ENCODE results near the gene ADRM1. TPM values are rescaled to one million over a fixed set of nuclear protein-coding genes. Genes with fewer than 3 reads are reported as not detected.

ADRM1 gene
- total RNA-seq, 2 experiments from 2014 or later, result 154 TPM

GRCh38 chr20:62307226-62308101 lies 4.7 kb downstream of the ADRM1 start:
- ChIA-PET POLR2A (no interaction called here), CTCF (interaction anchor here (0.6 to 1.2 kb wide), 2 partner anchors 17 to 81 kb away, joined by 3 read pairs; no protein-coding TSS in a partner anchor)

DNA sequence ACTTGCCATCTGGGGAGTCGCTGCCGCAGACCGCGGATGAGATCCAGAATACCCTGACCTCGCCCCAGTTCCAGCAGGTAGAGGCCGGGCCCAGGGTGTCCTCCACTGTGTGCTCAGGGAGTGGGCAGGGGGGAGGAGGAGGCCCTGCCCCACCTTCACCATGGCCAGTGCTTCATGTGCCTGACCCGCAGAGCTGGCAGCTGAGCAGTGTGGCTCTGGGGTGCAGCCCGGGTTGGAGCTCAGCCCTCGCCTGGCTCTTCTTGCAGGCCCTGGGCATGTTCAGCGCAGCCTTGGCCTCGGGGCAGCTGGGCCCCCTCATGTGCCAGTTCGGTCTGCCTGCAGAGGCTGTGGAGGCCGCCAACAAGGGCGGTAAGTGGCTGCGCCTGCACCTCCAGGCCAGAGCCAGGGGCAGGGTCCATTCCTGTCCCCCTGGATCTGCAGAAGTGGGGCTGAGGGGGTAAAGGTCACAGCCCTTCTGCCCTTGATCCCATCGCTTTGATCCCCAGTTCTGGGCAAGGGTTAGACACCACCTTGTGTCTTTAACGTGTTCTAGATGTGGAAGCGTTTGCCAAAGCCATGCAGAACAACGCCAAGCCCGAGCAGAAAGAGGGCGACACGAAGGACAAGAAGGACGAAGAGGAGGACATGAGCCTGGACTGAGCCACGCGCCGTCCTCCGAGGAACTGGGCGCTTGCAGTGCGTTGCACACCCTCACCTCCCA lies 5.5 kb downstream of the ADRM1 start:
- ChIA-PET POLR2A (no interaction called here), CTCF (no interaction called here)

DNA sequence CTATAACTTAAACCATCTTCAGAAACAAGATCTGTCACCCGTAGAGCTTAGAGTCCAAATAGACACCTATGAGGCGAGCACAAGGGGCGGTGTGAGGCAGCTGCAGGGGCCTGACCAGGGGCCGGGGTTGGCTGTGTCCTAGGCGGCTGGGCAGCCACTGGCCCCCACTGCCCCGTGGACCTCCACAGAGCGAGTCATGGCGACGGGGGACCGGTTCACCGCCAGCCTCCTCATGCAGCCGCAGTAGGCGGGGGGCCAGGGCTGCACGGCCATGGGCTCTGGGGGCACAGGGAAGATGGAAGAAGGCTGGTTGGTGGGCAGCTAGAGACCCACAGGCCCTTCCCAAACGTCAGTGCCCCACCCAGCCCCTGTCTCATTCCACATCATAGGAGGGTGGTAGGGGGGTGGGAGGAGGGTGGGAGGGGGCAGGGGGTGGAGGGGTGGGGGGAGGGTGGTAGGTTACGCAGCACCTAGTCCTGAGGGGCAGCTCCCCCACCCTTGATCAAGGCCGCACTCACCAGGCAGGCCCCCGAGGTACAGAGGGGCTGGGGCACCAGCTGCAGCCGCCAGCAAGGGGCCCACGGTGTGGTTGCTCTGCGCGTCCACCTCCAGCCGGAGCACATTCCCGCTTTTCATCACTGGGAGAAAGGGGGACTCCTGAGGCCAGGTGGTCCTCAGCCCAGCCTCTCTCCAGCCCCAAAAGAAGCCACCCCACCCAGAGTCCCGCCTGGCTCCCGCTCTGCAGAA lies 6.6 kb downstream of the ADRM1 start:
- CTCF ChIA-PET, result no interaction called here

DNA sequence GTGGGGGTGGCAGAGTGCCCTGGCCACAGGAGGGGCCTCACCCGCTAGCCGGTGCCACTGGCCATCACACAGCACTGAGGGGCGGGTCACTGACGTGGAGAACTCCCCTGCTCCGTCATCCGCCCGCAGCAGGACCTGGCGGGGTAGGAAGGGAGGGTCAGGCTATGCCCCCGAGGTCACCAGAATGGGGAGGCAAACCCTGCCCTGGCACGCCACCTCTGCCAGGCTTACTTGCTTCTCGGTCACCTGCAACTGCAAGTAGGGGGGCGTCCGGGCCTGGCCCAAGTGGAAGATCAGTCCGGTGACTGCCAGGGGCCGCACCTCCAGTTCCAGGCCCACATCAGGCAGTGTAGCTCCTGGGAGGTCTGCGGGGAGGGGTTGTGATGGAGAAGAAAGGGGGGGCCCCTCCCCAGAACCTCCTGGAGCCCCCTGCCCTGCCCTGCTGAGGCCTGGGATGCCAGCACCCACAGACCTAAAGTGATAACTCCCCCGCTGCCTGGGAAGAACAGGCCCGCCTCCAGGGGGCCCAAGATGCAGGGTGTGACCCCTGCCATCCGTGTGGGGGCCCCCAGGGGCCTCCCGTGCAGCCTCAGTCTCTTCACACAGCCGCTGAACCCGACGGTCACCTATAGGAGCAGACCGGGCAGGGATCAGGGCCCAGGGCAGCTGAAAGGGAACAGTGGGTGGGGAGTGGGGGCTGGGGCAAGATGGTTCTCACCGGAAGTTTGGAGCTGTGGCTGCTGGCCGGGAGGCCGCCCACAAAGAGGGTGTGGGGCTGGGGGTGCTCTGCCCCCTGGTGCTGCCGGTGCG lies 7.4 kb downstream of the ADRM1 start:
- CTCF ChIA-PET, result no interaction called here
- POLR2A ChIA-PET, result no interaction called here

More for the DNA sequence above, 6.6 kb downstream of the ADRM1 start:
- POLR2A ChIA-PET, result no interaction called here

DNA sequence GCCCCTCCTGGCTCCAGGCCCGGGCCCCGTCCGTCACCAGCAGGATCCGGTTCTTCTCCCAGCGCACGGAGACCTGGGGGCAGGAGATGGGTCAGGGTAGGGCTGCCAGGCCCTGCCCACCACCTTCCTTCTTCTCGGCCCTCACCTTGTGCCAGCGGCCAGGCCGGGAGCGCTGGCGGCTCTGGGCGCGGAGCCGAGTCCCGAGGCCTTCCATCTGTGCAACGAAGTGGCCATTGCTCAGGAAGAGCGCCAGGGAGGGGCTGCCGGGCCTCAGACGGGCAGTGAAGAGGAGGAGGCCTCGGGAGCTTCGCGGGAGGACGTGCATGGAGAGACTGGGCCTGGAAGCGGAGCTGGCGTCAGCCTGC lies 7.9 kb downstream of the ADRM1 start:
- ChIA-PET POLR2A (no interaction called here), CTCF (no interaction called here)

DNA sequence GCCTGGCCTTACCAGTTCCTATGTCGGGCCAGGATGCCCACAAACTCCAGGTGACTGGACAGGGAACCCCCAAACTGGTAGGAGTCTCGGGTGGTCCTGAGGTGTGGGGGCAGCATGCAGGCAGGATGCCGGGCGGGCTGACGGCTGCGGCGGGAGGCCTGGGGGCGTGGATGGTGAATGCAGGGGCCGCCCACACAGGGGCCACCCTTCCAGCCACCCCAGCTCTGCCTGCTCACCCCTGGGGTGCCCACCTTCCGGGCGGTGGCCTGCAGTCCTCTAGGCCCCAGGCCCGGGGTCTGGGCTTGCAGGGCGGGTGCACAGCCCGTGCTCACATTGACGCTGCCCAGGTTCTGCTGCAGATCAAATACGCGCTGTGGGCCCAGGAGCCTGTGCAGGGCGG lies 8.4 kb downstream of the ADRM1 start:
- ChIA-PET POLR2A (no interaction called here), CTCF (no interaction called here)

- ChIA-PET POLR2A (no interaction called here), CTCF (no interaction called here)
These were observed 9.2 kb downstream of the ADRM1 start for GRCh38 chr20:62311832-62312661.

- CTCF ChIA-PET, result no interaction called here
- POLR2A ChIA-PET, result no interaction called here
These were observed 9.8 kb downstream of the ADRM1 start for GRCh38 chr20:62312662-62312977.

DNA sequence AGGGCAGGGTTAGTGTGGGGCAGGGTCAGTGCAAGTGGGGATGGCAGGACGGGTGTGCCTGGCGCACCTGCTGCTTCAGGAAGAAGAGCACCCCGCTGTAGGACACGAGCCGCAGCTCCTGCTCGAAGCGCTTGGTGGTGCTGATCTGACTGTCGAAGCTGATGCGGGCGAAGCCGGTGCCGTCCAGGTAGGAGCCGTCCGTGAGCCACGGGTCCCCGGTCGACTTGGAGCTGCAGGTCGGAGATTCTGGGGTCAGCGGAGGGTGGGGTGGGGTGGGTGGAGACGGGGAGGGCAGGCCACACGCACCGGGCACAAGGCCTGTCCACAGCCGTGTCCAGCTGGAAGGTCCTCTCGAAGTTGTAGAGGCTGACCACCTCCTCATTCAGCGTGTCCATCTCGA lies 10.2 kb downstream of the ADRM1 start:
- ChIA-PET POLR2A (no interaction called here), CTCF (no interaction called here)

- ChIA-PET POLR2A (no interaction called here), CTCF (no interaction called here)
These were observed 10.9 kb downstream of the ADRM1 start for GRCh38 chr20:62313460-62314338.

- POLR2A ChIA-PET, result no interaction called here
These were observed 11.5 kb downstream of the ADRM1 start for GRCh38 chr20:62314339-62314638.

GRCh38 chr20:62314711-62315302 lies 12.0 kb downstream of the ADRM1 start:
- CTCF ChIA-PET, result no interaction called here

More at GRCh38 chr20:62314339-62314638, 11.5 kb downstream of the ADRM1 start:
- CTCF ChIA-PET, result no interaction called here

DNA sequence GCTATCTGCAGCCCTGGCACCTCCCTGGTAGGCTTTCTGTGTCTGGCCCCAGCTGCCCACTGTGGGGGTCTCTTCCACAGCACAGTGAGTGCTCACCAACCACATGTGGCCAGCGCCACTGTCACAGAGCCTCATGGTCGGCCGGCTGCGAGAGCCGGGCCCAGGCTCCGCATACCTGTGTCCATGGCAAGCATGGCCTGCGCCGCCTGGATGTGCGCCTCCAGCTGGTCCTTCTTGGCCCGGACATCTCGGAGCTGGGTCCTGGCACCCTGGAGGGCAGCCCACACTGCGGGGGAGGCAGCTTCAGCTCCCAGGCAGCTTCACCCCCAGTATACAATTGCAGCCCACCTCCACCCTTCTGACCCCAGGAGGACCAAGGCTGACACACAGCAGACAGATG lies 13.0 kb downstream of the ADRM1 start:
- ChIA-PET POLR2A (no interaction called here), CTCF (no interaction called here)

More at GRCh38 chr20:62314711-62315302, 12.0 kb downstream of the ADRM1 start:
- POLR2A ChIA-PET, result no interaction called here

DNA sequence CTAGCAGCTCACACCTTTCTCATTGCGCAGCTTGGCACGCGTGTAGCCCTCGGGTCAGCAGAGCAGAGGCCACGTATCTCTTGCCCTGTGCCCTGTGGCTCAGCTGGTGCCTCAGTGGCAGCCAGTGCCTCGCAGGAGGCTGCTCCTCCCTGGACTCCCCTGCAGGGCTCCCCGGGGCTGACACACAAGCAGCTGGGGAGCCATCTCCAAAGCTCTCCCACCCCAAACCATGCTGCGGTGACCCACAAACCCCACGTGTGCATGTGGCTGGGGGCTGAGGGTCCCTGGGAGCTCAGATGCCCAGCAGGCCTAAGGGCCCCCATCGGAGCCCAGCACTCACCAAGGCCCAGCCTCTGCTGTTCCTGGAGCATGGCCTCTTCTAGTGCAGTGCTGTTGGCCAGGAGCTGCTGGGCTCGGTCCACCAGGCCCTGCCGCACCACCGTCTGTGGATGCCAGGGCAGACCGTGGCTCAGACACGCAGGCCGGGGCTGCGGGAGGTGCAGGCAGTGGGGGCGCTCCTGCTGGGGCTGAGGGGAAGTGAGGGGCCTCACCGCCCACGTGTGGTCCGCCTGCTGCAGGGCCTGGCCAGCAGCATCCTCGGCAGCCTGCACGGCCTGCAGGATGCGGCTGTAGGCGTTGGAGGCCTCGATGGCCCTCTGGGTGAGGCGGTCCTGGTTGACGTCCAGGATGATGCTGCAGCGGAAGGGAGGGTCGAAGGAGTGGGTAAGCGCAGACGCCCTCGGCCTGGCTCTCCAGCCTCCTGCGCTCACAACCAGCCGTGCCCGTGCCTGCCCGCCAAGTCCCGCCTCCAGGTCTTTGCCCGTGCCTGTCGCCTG lies 13.8 kb downstream of the ADRM1 start:
- CTCF ChIA-PET, result no interaction called here

GRCh38 chr20:62317167-62317655 lies 14.4 kb downstream of the ADRM1 start:
- POLR2A ChIA-PET, result interaction anchor here (0.5 kb wide), 1 partner anchor 82 kb away, joined by 7 read pairs; no protein-coding TSS in a partner anchor
- CTCF ChIA-PET, result no interaction called here

More for the DNA sequence above, 13.8 kb downstream of the ADRM1 start:
- POLR2A ChIA-PET, result no interaction called here

DNA sequence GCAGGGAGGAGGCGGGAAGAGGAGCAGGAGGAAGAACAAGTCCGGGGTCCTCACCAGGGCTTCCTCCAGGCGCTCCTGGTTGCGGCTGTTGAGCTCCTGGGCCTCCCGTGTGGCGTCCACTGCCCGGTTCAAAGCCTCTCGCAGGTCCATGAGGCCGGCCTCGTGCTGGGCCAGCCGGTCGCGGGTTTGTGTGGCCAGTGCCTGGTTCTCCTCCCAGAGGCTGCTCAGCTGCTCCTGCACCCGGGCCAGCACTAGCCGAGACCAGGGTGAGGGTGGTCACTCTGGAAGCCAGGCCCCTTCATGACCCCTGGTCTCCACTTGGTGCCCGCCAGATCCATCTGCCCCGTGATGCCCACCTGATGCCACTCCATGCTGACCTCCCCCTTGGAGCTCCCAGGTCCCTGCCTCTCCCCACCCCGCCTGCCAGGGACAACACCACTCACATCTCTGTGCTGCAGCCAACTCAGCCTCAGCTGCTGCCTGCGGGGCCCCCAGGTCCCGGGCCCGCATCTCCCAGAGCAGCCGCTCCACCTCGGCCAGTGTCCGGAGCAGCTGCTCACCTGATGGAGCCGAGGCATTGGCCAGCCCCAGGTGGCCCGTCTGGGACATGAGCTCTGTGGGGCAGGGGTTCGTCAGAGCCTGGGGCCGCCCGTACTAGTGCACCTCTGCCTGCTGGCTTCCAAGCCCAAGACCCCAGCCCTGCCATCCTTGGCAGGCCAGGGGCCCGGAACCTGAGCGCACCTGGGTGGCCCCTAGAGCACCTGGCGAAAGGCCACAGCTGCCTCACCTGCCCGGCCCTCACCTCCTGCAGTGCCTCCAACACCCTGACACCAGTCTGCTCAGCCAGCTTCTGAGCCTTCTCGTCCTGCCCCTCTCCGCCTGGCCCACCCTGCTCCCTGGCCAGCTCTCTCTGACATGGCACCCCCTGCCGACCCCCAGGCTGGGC lies 15.9 kb downstream of the ADRM1 start:
- ChIA-PET POLR2A (interaction anchor here (0.6 kb wide), 1 partner anchor 25 kb away, joined by 3 read pairs; no protein-coding TSS in a partner anchor), CTCF (no interaction called here)

Measured in activated CD8-positive, alpha-beta memory T cell treated with anti-CD3 and anti-CD28 coated beads for 36 hours (primary cell).